HepG2 (cell line): ENCODE data around the gene PRSS22. TPM values are rescaled to one million over a fixed set of nuclear protein-coding genes. Genes with fewer than 3 reads are reported as not detected.
A peak's percentile ranks its signal among the peaks of the same experiment; 100 is the strongest.

Source experiments
- ARID5B ChIP-seq: IDR thresholded peaks from 2 replicates; pipeline ENCODE4 v1.4.0; 2020; ENCODE audit warnings: mild to moderate bottlenecking, missing genetic modification reagents
- ATF7 ChIP-seq, 2 experiments: fragments of 450-650 bp in 1 of 2; sonication (generic) in 1 of 2; formaldehyde crosslinking in 1 of 2; IDR thresholded peaks; 2 replicates each; pipeline versions ENCODE4 v1.4.0 to v1.6.1; 2016 to 2020; ENCODE audit warnings: antibody characterized with exemption in 1 of 2, mild to moderate bottlenecking in 1 of 2, missing genetic modification reagents in 1 of 2
- EED ChIP-seq: sonication (generic); formaldehyde crosslinking; IDR thresholded peaks from 2 replicates; pipeline ENCODE4 v1.5.0; 2020; ENCODE audit warnings: mild to moderate bottlenecking, missing genetic modification reagents
- GTF2F1 ChIP-seq: fragments of 150-350 bp; IDR thresholded peaks from 2 replicates; pipeline ENCODE4 v1.6.1; 2014; ENCODE audit warnings: low read length
- HCFC1 ChIP-seq: fragments of 150-350 bp; IDR thresholded peaks from 2 replicates; pipeline ENCODE4 v1.6.1; 2014; ENCODE audit warnings: low read depth, low read length
- HDAC6 ChIP-seq: fragments of 200-600 bp; sonication (generic); IDR thresholded peaks from 2 replicates; pipeline ENCODE4 v1.7.0; 2017; ENCODE audit warnings: mild to moderate bottlenecking, antibody characterized with exemption, low read length, low read depth
- LBX2 ChIP-seq: sonication (generic); formaldehyde crosslinking; IDR thresholded peaks from 2 replicates; pipeline ENCODE4 v1.5.0; 2020; ENCODE audit warnings: missing genetic modification reagents, mild to moderate bottlenecking, borderline replicate concordance
- NBN ChIP-seq: fragments of 450-650 bp; conservative IDR thresholded peaks from 2 replicates; pipeline ENCODE4 v1.6.1; 2017
- PCBP1 ChIP-seq: fragments of 200-400 bp; formaldehyde crosslinking; IDR thresholded peaks from 2 replicates; pipeline ENCODE4 v1.6.1; 2017; ENCODE audit warnings: mild to moderate bottlenecking, low read depth, low read length, borderline replicate concordance
- PHF8 ChIP-seq: sonication (generic); formaldehyde crosslinking; IDR thresholded peaks from 2 replicates; pipeline ENCODE4 v1.5.0; 2020; ENCODE audit warnings: missing genetic modification reagents
- REL ChIP-seq: sonication (generic); formaldehyde crosslinking; conservative IDR thresholded peaks from 2 replicates; pipeline ENCODE4 v1.8.0; 2022; ENCODE audit warnings: mild to moderate bottlenecking, missing genetic modification reagents, moderate library complexity
- RORA ChIP-seq: sonication (generic); formaldehyde crosslinking; IDR thresholded peaks from 2 replicates; pipeline ENCODE4 v1.5.0; 2020; ENCODE audit warnings: mild to moderate bottlenecking, missing genetic modification reagents, moderate library complexity
- SAP130 ChIP-seq: IDR thresholded peaks from 2 replicates; pipeline ENCODE4 v1.6.1; 2016; ENCODE audit warnings: low read depth
- SP140L ChIP-seq: sonication (generic); formaldehyde crosslinking; IDR thresholded peaks from 2 replicates; pipeline ENCODE4 v1.4.0; 2020; ENCODE audit warnings: missing genetic modification reagents, borderline replicate concordance
- TOE1 ChIP-seq: sonication (generic); formaldehyde crosslinking; IDR thresholded peaks from 2 replicates; pipeline ENCODE4 v1.4.0; 2020; ENCODE audit warnings: mild to moderate bottlenecking, missing genetic modification reagents
- TSC22D2 ChIP-seq: sonication (generic); formaldehyde crosslinking; IDR thresholded peaks from 2 replicates; pipeline ENCODE4 v1.5.1; 2020; ENCODE audit warnings: missing genetic modification reagents, mild to moderate bottlenecking, borderline replicate concordance
- ZBTB38 ChIP-seq: sonication (generic); formaldehyde crosslinking; IDR thresholded peaks from 2 replicates; pipeline ENCODE4 v1.5.1; 2020; ENCODE audit warnings: mild to moderate bottlenecking, missing genetic modification reagents
- ZNF296 ChIP-seq: sonication (generic); formaldehyde crosslinking; conservative IDR thresholded peaks from 2 replicates; pipeline ENCODE4 v1.5.0; 2020; ENCODE audit warnings: mild to moderate bottlenecking, missing genetic modification reagents
- ZNF558 ChIP-seq: sonication (generic); formaldehyde crosslinking; IDR thresholded peaks from 2 replicates; pipeline ENCODE4 v1.9.0; 2022; ENCODE audit warnings: mild to moderate bottlenecking, missing genetic modification reagents, borderline replicate concordance
- ZNF570 ChIP-seq: sonication (generic); formaldehyde crosslinking; IDR thresholded peaks from 2 replicates; pipeline ENCODE4 v1.4.0; 2020; ENCODE audit warnings: mild to moderate bottlenecking, missing genetic modification reagents, borderline replicate concordance
- ZNF772 ChIP-seq: sonication (generic); formaldehyde crosslinking; IDR thresholded peaks from 2 replicates; pipeline ENCODE4 v1.5.0; 2020; ENCODE audit warnings: mild to moderate bottlenecking, missing genetic modification reagents
- ZNF878 ChIP-seq: sonication (generic); formaldehyde crosslinking; IDR thresholded peaks from 2 replicates; pipeline ENCODE4 v1.8.1; 2023; ENCODE audit warnings: mild to moderate bottlenecking, missing genetic modification reagents, moderate library complexity
- polyA plus RNA-seq, 8 experiments: library from polyadenylated mRNA; depleted of rRNA in 3 of 8; stranded (reverse) in 7 of 8; unstranded in 1 of 8; fragments of >200 nt; fragmentation: Illumina TruSeq in 4 of 8; extraction: Trizol in 4 of 8; gene quantifications; 2 replicates each; pipeline versions ENCODE4 v1.2.1 to v1.2.3, GENCODE V29; 2011 to 2016; ENCODE audit warnings: low read depth in 4 of 8, missing spikeins in 1 of 8, mixed read lengths in 1 of 8; ENCODE audit not compliant: insufficient read depth in 1 of 8
- total RNA-seq, 5 experiments: library from RNA; depleted of rRNA; stranded (reverse); fragments of >200 nt; fragmentation: Illumina TruSeq; extraction: Trizol; gene quantifications; 2 replicates each; pipeline ENCODE4 v1.2.3, GENCODE V29; 2016; ENCODE audit warnings: low read depth in 1 of 5
- TF ChIP-seq, protein P1 (sequence below): sonication (generic); formaldehyde crosslinking; IDR thresholded peaks from 2 replicates; pipeline ENCODE4 v1.5.0; 2020; ENCODE audit warnings: mild to moderate bottlenecking, missing genetic modification reagents

PRSS22 gene
- total and polyA plus RNA-seq, 2 of the 13 experiments (the other 11 are each of a cell fraction or from before 2014, with no cell fraction given): 0.24 to 0.32 TPM

DNA sequence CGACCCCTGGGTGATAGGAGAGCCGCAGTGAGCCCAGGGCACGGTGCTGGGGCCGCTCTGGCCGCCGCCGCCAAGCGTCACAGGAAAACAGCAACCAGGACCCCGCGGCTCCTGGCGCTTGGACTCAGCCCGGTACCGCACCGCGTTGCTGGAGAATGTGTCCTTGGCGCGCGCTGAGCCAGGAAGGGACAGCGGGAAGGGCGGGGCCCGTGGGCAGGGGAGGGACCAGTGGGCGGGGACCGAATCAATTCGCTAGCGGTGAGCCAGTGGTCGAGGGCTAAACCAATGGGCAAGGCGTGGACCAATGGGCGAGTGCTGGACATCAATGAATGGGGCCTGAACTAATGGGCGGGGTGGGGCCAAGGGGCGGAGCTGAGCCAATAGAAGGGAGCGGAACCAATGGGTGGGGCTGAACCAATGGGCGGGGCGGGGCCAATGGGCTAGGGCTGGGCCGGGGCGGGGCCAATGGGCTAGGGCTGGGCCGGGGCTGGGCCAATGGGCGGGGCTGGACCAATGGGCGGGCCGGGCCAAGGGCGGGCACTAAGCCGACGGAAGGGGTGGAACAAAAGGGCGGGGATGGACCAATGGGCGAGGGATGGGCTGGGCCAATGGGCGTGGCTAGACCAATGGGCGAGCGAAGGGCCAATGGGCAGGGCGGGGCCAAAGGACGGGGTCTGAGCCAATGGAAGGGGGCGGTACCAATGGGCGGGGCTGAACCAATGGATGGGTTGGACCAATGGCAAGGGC lies 47.4 kb upstream of the PRSS22 start (continued):
- no peak; the same call in 1 of the 2 replicates for TF ChIP-seq ZNF296
- TF ChIP-seq RORA: no peak
- TF ChIP-seq GTF2F1: peak; percentile 54; the same call in 1 of the 2 replicates
- peak; percentile 36; the same call in 1 of the 2 replicates for TF ChIP-seq ARID5B (CRISPR knock-in tag)
- no peak; the same call in 1 of the 2 replicates for TF ChIP-seq TOE1
- peak; percentile 29; the same call in 1 of the 2 replicates for TF ChIP-seq HCFC1
- no peak for TF ChIP-seq ZNF878 (CRISPR knock-in tag)
- TF ChIP-seq HDAC6: no peak
- no peak for TF ChIP-seq ZBTB38 (CRISPR knock-in tag)
- TF ChIP-seq SP140L (CRISPR knock-in tag): no peak
- TF ChIP-seq ZNF558 (CRISPR knock-in tag): no peak
- TF ChIP-seq LBX2 (CRISPR knock-in tag): no peak
- no peak for TF ChIP-seq ZNF570
- TF ChIP-seq EED (CRISPR knock-in tag): no peak
- TF ChIP-seq TSC22D2 (CRISPR knock-in tag): peak; percentile 79; the same call in 1 of the 2 replicates
- no peak; the same call in 1 of the 2 replicates for TF ChIP-seq ZNF772 (CRISPR knock-in tag)
- peak; percentile 78 for TF ChIP-seq PHF8 (CRISPR knock-in tag)
- TF ChIP-seq SAP130 (CRISPR knock-in tag): peak; percentile 92
- no peak for TF ChIP-seq PCBP1
- no peak for TF ChIP-seq NBN
- TF ChIP-seq, protein P1, sequence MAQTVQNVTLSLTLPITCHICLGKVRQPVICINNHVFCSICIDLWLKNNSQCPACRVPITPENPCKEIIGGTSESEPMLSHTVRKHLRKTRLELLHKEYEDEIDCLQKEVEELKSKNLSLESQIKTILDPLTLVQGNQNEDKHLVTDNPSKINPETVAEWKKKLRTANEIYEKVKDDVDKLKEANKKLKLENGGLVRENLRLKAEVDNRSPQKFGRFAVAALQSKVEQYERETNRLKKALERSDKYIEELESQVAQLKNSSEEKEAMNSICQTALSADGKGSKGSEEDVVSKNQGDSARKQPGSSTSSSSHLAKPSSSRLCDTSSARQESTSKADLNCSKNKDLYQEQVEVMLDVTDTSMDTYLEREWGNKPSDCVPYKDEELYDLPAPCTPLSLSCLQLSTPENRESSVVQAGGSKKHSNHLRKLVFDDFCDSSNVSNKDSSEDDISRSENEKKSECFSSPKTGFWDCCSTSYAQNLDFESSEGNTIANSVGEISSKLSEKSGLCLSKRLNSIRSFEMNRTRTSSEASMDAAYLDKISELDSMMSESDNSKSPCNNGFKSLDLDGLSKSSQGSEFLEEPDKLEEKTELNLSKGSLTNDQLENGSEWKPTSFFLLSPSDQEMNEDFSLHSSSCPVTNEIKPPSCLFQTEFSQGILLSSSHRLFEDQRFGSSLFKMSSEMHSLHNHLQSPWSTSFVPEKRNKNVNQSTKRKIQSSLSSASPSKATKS (CRISPR knock-in tag): no peak
- TF ChIP-seq ATF7 (IDR thresholded peaks at IDR 0.05): no peak
- TF ChIP-seq ATF7 (CRISPR knock-in tag; IDR thresholded peaks at IDR 0.05): no peak; the same call in 1 of the 2 replicates
- TF ChIP-seq REL (CRISPR knock-in tag): peak; percentile 57; the same call in 1 of the 2 replicates
